MM.1S (cell line): ENCODE results near the gene OR8G5.

Experiments
- DNase-seq: peaks from one replicate; pipeline ENCODE4 v3.0.0-alpha.2; 2015
- H2AFZ ChIP-seq: fragments of 300-600 bp; sonication (generic); 2 replicates; pipeline ENCODE4 v1.6.0; 2016; ENCODE audit warnings: antibody characterized with exemption, low read length
- H3F3A ChIP-seq: fragments of 300-600 bp; sonication (generic); 2 replicates; pipeline ENCODE4 v1.6.1; 2016; ENCODE audit warnings: mild to moderate bottlenecking, antibody characterized with exemption, low read length, moderate library complexity, mixed read lengths; ENCODE audit not compliant: insufficient read depth
- H3K27ac ChIP-seq: fragments of 300-600 bp; sonication (generic); 2 replicates; pipeline ENCODE4 v1.5.1; 2016; ENCODE audit warnings: mild to moderate bottlenecking, low read length
- H3K27me3 ChIP-seq: fragments of 300-600 bp; sonication (generic); replicated peaks from 2 replicates; pipeline ENCODE4 v1.6.0; 2016; ENCODE audit warnings: low read length; ENCODE audit not compliant: insufficient read depth
- H3K36me3 ChIP-seq: fragments of 300-600 bp; sonication (generic); replicated peaks from 2 replicates; pipeline ENCODE4 v1.6.1; 2016; ENCODE audit warnings: mild to moderate bottlenecking, low read length, mixed read lengths; ENCODE audit not compliant: insufficient read depth
- H3K4me1 ChIP-seq: fragments of 300-600 bp; sonication (generic); 2 replicates; pipeline ENCODE4 v1.6.1; 2016; ENCODE audit warnings: low read length, mixed read lengths
- H3K4me2 ChIP-seq: fragments of 300-600 bp; sonication (generic); 2 replicates; pipeline ENCODE4 v1.6.0; 2016; ENCODE audit warnings: low read depth, low read length
- H3K4me3 ChIP-seq: fragments of 300-600 bp; sonication (generic); 2 replicates; pipeline ENCODE4 v1.5.1; 2016; ENCODE audit warnings: low read length, mixed read lengths
- H3K79me2 ChIP-seq: fragments of 300-600 bp; sonication (generic); 2 replicates; pipeline ENCODE4 v1.6.1; 2016; ENCODE audit warnings: mixed run types, low read length, mixed read lengths
- H3K9ac ChIP-seq: fragments of 300-600 bp; sonication (generic); 2 replicates; pipeline ENCODE4 v1.6.1; 2016; ENCODE audit warnings: low read length, mixed read lengths
- H3K9me2 ChIP-seq: fragments of 300-600 bp; sonication (generic); replicated peaks from 2 replicates; pipeline ENCODE4 v1.6.1; 2016; ENCODE audit warnings: mild to moderate bottlenecking, low read length, mixed read lengths; ENCODE audit not compliant: insufficient read depth
- H3K9me3 ChIP-seq: fragments of 300-600 bp; sonication (generic); replicated peaks from 2 replicates; pipeline ENCODE4 v1.6.1; 2016; ENCODE audit warnings: mild to moderate bottlenecking, low read length, mixed read lengths; ENCODE audit not compliant: insufficient read depth
- H4K20me1 ChIP-seq: fragments of 300-600 bp; sonication (generic); 2 replicates; pipeline ENCODE4 v1.6.1; 2016; ENCODE audit warnings: mild to moderate bottlenecking, low read length, moderate library complexity, mixed read lengths; ENCODE audit not compliant: insufficient read depth
- EZH2 ChIP-seq: fragments of 300-600 bp; sonication (generic); optimal IDR thresholded peaks from 2 replicates; pipeline ENCODE3; 2017; ENCODE audit warnings: low read depth, mild to moderate bottlenecking, antibody characterized with exemption, low read length, mixed read lengths
- EZH2phosphoT487 ChIP-seq: fragments of 300-600 bp; sonication (generic); IDR thresholded peaks from 2 replicates; pipeline ENCODE4 v1.6.1; 2018; ENCODE audit warnings: antibody characterized with exemption, low read length
- TF ChIP-seq, protein P1 (sequence below): fragments of 300-600 bp; sonication (generic); IDR thresholded peaks from 2 replicates; pipeline ENCODE4 v1.5.1; 2016; ENCODE audit warnings: antibody characterized with exemption, low read length, mixed read lengths

Gene OR8G5

GRCh38 chr11:124311269-124311668, 55.1 kb downstream of the OR8G5 start:
- H3K4me1 ChIP-seq: no peaks in the 10 kb centered on the region
- no peaks in the 10 kb centered on the region for H3K36me3 ChIP-seq
- no peaks in the 10 kb centered on the region for H3K27me3 ChIP-seq
- H3K9ac ChIP-seq: no peak overlapping the region
- no peaks in the 10 kb centered on the region for H3K9me3 ChIP-seq
- TF ChIP-seq, protein P1, sequence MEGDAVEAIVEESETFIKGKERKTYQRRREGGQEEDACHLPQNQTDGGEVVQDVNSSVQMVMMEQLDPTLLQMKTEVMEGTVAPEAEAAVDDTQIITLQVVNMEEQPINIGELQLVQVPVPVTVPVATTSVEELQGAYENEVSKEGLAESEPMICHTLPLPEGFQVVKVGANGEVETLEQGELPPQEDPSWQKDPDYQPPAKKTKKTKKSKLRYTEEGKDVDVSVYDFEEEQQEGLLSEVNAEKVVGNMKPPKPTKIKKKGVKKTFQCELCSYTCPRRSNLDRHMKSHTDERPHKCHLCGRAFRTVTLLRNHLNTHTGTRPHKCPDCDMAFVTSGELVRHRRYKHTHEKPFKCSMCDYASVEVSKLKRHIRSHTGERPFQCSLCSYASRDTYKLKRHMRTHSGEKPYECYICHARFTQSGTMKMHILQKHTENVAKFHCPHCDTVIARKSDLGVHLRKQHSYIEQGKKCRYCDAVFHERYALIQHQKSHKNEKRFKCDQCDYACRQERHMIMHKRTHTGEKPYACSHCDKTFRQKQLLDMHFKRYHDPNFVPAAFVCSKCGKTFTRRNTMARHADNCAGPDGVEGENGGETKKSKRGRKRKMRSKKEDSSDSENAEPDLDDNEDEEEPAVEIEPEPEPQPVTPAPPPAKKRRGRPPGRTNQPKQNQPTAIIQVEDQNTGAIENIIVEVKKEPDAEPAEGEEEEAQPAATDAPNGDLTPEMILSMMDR: no peak
- TF ChIP-seq EZH2phosphoT487 (no peak), EZH2 (no peak)
- H3F3A ChIP-seq: no peaks in the 10 kb centered on the region
- no peak overlapping the region for H3K4me2 ChIP-seq
- H3K4me3 ChIP-seq: no peak overlapping the region
- H3K27ac ChIP-seq: no peak overlapping the region
- no peaks in the 10 kb centered on the region for H4K20me1 ChIP-seq
- H3K9me2 ChIP-seq: no peaks in the 10 kb centered on the region
- no peak for DNase-seq
- H2AFZ ChIP-seq: no peak overlapping the region
- no peaks in the 10 kb centered on the region for H3K79me2 ChIP-seq

DNA sequence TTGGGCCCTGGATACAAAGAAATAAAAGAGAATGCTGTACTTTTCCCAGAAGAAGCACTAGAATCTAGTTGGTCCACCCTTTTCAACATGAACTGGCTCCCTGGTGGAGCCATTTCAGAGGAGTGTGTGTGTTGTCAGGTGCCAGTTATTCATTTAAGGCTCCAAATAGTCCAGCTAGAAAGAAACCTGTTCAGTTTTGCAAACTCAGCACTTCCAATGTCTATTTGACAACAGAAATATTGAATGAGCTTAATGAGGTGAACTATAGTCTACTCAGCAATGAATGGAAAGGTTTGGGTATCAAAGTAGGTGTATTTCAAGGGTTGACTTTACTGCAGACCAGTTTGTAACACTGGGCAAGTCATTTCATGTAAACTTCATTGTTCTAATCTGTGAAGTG, 55.5 kb downstream of the OR8G5 start:
- TF ChIP-seq, protein P1: no peak
- H3F3A ChIP-seq: no peaks in the 10 kb centered on the region
- no peaks in the 10 kb centered on the region for H3K27me3 ChIP-seq
- H3K36me3 ChIP-seq: no peaks in the 10 kb centered on the region
- no peak overlapping the region for H3K4me2 ChIP-seq
- H3K4me3 ChIP-seq: no peak overlapping the region
- H3K9me2 ChIP-seq: no peaks in the 10 kb centered on the region
- DNase-seq: no peak
- no peaks in the 10 kb centered on the region for H3K9me3 ChIP-seq
- H4K20me1 ChIP-seq: no peaks in the 10 kb centered on the region
- H3K9ac ChIP-seq: no peak overlapping the region
- H3K4me1 ChIP-seq: no peaks in the 10 kb centered on the region
- no peak overlapping the region for H2AFZ ChIP-seq
- H3K27ac ChIP-seq: no peak overlapping the region
- H3K79me2 ChIP-seq: no peaks in the 10 kb centered on the region

DNA sequence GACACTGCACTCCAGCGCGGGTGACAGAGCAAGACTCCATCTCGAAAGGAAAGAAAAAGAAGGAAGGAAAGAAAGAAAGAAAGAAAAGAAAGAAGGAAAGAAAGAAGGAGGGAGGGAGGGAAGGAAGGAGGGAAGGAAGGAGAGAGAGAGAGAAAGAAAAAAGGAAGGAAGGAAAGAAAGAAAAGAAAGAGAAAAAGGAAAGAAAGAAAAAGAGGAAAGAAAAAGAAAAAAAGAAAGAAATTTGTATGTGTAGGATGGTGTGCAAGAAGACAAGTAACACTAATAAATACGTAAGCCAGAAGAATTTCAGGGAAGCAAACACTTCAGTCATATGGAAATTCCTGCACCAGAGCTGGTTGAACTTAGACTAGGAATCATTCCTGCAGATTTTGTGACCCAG, 57.0 kb downstream of the OR8G5 start:
- Histone ChIP-seq H3K79me2 (no peaks in the 10 kb centered on the region), H3K4me1 (no peaks in the 10 kb centered on the region), H3K27me3 (no peaks in the 10 kb centered on the region), H3K36me3 (no peaks in the 10 kb centered on the region), H3K9me3 (no peaks in the 10 kb centered on the region), H2AFZ (no peak overlapping the region), H3K27ac (no peak overlapping the region), H3F3A (no peaks in the 10 kb centered on the region), H4K20me1 (no peaks in the 10 kb centered on the region), H3K9me2 (no peaks in the 10 kb centered on the region), H3K4me3 (no peak overlapping the region), H3K4me2 (no peak overlapping the region), H3K9ac (no peak overlapping the region)
- TF ChIP-seq EZH2 (no peak), EZH2phosphoT487 (no peak)
- TF ChIP-seq, protein P1: no peak
- DNase-seq: no peak

GRCh38 chr11:124313849-124314248, 57.7 kb downstream of the OR8G5 start, which contains the start of gene OR8D1:
Gene OR8D1, minus strand, starts transcription at chr11:124313949. Its CDS starts 3,183 bp downstream, at chr11:124310766.
- Histone ChIP-seq H4K20me1 (no peaks in the 10 kb centered on the region), H3K4me1 (no peaks in the 10 kb centered on the region), H3K79me2 (no peaks in the 10 kb centered on the region), H3K9ac (no peak within 1 kb of the TSS), H3F3A (no peaks in the 10 kb centered on the region), H3K27me3 (no peaks in the 10 kb centered on the region), H3K4me2 (no peak within 1 kb of the TSS), H3K4me3 (no peak within 1 kb of the TSS), H3K36me3 (no peaks in the 10 kb centered on the region), H2AFZ (no peak within 1 kb of the TSS), H3K27ac (no peak within 1 kb of the TSS), H3K9me2 (no peaks in the 10 kb centered on the region), H3K9me3 (no peaks in the 10 kb centered on the region)
- no peak for DNase-seq
- no peak for TF ChIP-seq EZH2phosphoT487
- no peak for TF ChIP-seq EZH2
- TF ChIP-seq, protein P1: no peak
